ENCODE data around the gene SEC14L1. TPM values are rescaled to one million over a fixed set of nuclear protein-coding genes. Genes with fewer than 3 reads are reported as not detected.

Gene SEC14L1
- polyA plus RNA-seq, 2 of the 4 experiments (the other 2 are of a cell fraction) = 27.5 to 40.4 TPM

DNA sequence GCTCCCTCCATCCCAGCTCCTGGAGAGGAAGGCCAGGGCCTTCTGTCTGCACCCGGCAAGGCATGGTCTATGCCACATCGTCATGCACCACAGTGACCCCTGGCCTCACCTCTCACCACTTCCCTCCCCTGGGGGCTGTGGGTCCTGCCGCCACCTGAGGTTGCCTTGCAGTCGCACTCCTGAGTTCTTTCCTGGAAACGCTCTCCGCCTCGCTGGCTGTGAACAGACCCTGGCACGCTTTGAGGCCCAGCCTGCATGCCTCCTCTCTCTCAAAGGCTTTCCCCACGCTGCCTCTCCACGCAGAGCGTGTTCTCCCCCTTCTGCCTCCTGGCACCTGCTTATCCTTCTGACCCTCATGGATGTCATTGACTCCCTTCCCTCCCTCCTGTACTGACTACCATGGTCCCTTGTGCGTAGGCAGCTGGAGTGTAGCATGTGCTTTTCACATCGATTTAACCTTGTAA, 45.4 kb downstream of the SEC14L1 start:
- H3K4me1 ChIP-seq = no peaks in the 10 kb centered on the region

DNA sequence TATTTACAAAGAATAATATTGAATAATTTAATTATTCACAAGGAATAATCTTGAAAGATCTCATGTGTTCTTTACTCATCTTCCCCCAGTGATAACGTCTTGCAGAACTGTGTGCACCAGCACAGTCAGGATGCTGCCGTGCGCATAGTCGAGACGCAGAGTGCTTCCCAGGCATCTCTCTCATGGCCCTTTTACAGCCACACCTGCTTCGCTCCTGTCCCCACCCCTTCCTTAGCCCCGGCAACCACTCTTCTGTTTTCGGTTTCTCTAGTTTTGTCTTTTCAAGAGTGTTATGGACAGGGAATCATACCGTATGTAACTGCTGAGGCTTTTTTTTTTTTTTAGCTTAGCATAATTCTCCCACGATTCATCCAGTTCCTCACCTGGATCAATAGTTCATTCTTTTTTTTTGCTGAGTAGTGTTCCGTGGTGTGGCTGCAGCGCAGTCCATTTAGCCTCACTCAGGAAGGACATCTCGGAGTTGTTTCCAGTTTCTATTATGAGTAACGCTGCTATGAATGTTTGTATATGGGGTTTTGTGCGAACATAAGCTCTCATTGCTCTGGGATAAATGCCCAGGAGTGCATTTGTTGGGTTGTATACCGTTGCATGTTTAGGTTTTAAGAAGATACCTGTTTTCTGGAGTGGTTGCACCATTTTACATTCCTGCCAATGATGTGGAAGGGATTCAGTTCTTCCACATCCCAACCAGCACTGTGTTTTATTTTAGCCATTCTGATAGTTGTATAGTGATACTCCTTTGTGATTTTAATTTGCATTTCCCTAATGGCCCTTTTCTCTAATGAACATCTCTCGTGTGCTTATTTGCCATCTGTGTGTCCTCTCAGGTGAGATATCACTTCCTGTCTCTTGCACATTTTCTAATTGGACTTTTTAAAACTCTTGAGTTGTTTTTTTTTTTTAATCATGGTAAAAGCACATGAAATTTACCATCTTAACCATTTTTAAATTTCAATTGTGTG, 47.6 kb downstream of the SEC14L1 start:
- ChIA-PET CTCF (interaction anchor here (0.7 to 1.1 kb wide), 2 partner anchors 20 to 21 kb away, joined by 3 read pairs; no protein-coding TSS in a partner anchor), POLR2A (no interaction called here)
- 84% methylated on average over 17 of the region's 17 CpGs for WGBS (ENCODE audit: missing lambda C conversion rate)
- TF ChIP-seq RNF2 (IDR thresholded peaks at IDR 0.05; ENCODE audit: borderline replicate concordance, low read depth) (no peak), PHF8 (IDR thresholded peaks at IDR 0.05; ENCODE audit: borderline replicate concordance, low read depth) (no peak), MAFK (IDR thresholded peaks at IDR 0.05; ENCODE audit: partially characterized antibody) (no peak)
- TF ChIP-seq, protein P1, sequence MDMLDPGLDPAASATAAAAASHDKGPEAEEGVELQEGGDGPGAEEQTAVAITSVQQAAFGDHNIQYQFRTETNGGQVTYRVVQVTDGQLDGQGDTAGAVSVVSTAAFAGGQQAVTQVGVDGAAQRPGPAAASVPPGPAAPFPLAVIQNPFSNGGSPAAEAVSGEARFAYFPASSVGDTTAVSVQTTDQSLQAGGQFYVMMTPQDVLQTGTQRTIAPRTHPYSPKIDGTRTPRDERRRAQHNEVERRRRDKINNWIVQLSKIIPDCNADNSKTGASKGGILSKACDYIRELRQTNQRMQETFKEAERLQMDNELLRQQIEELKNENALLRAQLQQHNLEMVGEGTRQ (IDR thresholded peaks at IDR 0.05) = no peak
- TF ChIP-seq, protein P2, sequence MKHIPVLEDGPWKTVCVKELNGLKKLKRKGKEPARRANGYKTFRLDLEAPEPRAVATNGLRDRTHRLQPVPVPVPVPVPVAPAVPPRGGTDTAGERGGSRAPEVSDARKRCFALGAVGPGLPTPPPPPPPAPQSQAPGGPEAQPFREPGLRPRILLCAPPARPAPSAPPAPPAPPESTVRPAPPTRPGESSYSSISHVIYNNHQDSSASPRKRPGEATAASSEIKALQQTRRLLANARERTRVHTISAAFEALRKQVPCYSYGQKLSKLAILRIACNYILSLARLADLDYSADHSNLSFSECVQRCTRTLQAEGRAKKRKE (CRISPR knock-in tag; IDR thresholded peaks at IDR 0.05; ENCODE audit: low read depth) = no peak
- Histone ChIP-seq H3K4me2 (no peak overlapping the region), H3K9me3 (no peaks in the 10 kb centered on the region), H3K4me3 (no peak overlapping the region), H3K27ac (no peak overlapping the region), H3K4me1 (no peaks in the 10 kb centered on the region)
- FAIRE-seq = no peak
- no peak for DNase-seq (ENCODE audit: low read depth in 1 of 2, low spot score in 1 of 2)
- no peak for ATAC-seq

More for the DNA sequence above, 45.4 kb downstream of the SEC14L1 start:
- FAIRE-seq (no peak), DNase-seq (ENCODE audit: low read depth in 1 of 2, low spot score in 1 of 2) (no peak), ATAC-seq (no peak)
- 90% methylated on average over 13 of the region's 13 CpGs for WGBS (ENCODE audit: missing lambda C conversion rate)
- TF ChIP-seq EHF (CRISPR knock-in tag; IDR thresholded peaks at IDR 0.05) (no peak), CEBPB (IDR thresholded peaks at IDR 0.05) (no peak), NR3C1 (IDR thresholded peaks at IDR 0.05) (no peak), FOSL2 (IDR thresholded peaks at IDR 0.05) (no peak), FOSL2 (CRISPR knock-in tag; IDR thresholded peaks at IDR 0.05) (no peak), SREBF2 (IDR thresholded peaks at IDR 0.05) (no peak), ZNF302 (CRISPR knock-in tag; IDR thresholded peaks at IDR 0.05) (no peak)
- TF ChIP-seq, protein P3, sequence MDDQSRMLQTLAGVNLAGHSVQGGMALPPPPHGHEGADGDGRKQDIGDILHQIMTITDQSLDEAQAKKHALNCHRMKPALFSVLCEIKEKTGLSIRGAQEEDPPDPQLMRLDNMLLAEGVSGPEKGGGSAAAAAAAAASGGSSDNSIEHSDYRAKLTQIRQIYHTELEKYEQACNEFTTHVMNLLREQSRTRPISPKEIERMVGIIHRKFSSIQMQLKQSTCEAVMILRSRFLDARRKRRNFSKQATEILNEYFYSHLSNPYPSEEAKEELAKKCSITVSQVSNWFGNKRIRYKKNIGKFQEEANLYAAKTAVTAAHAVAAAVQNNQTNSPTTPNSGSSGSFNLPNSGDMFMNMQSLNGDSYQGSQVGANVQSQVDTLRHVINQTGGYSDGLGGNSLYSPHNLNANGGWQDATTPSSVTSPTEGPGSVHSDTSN (IDR thresholded peaks at IDR 0.05) = no peak
- TF ChIP-seq, protein P2 (CRISPR knock-in tag; IDR thresholded peaks at IDR 0.05; ENCODE audit: low read depth) = no peak
- TF ChIP-seq, protein P4, sequence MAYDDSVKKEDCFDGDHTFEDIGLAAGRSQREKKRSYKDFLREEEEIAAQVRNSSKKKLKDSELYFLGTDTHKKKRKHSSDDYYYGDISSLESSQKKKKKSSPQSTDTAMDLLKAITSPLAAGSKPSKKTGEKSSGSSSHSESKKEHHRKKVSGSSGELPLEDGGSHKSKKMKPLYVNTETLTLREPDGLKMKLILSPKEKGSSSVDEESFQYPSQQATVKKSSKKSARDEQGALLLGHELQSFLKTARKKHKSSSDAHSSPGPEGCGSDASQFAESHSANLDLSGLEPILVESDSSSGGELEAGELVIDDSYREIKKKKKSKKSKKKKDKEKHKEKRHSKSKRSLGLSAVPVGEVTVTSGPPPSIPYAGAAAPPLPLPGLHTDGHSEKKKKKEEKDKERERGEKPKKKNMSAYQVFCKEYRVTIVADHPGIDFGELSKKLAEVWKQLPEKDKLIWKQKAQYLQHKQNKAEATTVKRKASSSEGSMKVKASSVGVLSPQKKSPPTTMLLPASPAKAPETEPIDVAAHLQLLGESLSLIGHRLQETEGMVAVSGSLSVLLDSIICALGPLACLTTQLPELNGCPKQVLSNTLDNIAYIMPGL (CRISPR knock-in tag; IDR thresholded peaks at IDR 0.05; ENCODE audit: borderline replicate concordance) = no peak
- Histone ChIP-seq H3K4me2 (no peak overlapping the region), H3K27ac (no peak overlapping the region), H3K9me3 (no peaks in the 10 kb centered on the region), H3K4me3 (no peak overlapping the region)
- ChIA-PET CTCF (no interaction called here), POLR2A (no interaction called here)

DNA sequence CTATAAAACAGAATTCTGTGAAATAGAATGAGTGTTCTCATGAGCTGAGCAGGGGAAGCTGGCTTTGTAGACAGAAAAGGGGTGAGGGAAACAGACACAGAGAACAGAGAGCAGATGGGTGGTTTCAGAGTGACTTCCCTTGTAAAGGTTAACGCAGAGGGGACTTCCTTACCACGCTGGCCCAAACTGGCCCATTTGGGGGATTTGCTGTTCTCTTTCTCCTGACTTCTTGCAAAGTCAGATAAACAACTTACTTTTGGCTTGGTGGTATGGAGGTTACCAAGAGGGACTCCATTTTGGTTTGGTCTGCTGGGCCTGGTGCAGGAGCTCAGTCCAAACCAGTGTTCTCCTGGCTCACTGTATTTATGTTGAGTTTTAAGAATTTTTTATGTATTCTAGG, 48.4 kb downstream of the SEC14L1 start:
- FAIRE-seq = no peak
- DNase-seq (ENCODE audit: low read depth in 1 of 2, low spot score in 1 of 2) = no peak
- 97% methylated on average over 2 of the region's 2 CpGs for WGBS (ENCODE audit: missing lambda C conversion rate)
- no peaks in the 10 kb centered on the region for H3K4me1 ChIP-seq
- no peak for ATAC-seq
- no peak overlapping the region for H3K4me3 ChIP-seq
- no peaks in the 10 kb centered on the region for H3K9me3 ChIP-seq
- no peak overlapping the region for H3K27ac ChIP-seq
- no peak for TF ChIP-seq FOSL2 (IDR thresholded peaks at IDR 0.05)
- TF ChIP-seq FOSL2 (CRISPR knock-in tag; IDR thresholded peaks at IDR 0.05) = no peak
- no peak for TF ChIP-seq EHMT2 (IDR thresholded peaks at IDR 0.05; ENCODE audit: low read depth)
- TF ChIP-seq, protein P5, sequence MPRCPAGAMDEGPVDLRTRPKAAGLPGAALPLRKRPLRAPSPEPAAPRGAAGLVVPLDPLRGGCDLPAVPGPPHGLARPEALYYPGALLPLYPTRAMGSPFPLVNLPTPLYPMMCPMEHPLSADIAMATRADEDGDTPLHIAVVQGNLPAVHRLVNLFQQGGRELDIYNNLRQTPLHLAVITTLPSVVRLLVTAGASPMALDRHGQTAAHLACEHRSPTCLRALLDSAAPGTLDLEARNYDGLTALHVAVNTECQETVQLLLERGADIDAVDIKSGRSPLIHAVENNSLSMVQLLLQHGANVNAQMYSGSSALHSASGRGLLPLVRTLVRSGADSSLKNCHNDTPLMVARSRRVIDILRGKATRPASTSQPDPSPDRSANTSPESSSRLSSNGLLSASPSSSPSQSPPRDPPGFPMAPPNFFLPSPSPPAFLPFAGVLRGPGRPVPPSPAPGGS (IDR thresholded peaks at IDR 0.05) = no peak
- TF ChIP-seq RCOR1 (IDR thresholded peaks at IDR 0.05; ENCODE audit: low read depth, low read length) = no peak
- TF ChIP-seq, protein P4 (CRISPR knock-in tag; IDR thresholded peaks at IDR 0.05; ENCODE audit: borderline replicate concordance) = no peak
- TF ChIP-seq, protein P6, sequence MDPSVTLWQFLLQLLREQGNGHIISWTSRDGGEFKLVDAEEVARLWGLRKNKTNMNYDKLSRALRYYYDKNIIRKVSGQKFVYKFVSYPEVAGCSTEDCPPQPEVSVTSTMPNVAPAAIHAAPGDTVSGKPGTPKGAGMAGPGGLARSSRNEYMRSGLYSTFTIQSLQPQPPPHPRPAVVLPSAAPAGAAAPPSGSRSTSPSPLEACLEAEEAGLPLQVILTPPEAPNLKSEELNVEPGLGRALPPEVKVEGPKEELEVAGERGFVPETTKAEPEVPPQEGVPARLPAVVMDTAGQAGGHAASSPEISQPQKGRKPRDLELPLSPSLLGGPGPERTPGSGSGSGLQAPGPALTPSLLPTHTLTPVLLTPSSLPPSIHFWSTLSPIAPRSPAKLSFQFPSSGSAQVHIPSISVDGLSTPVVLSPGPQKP (IDR thresholded peaks at IDR 0.05; ENCODE audit: low read depth, low read length) = no peak
- CTCF ChIA-PET = interaction anchor here (0.7 to 1.1 kb wide), 2 partner anchors 19 to 20 kb away, joined by 3 read pairs; no protein-coding TSS in a partner anchor
- POLR2A ChIA-PET = no interaction called here
- H3K4me2 ChIP-seq = no peak overlapping the region

Data from A549 (cell line).